GM18873 (cell line): ENCODE data around the gene PDPK1.
"Not testable (repeated sequence)": the region's sequence is repeated elsewhere in the genome, so short reads cannot be mapped to it uniquely, and the experiment has no call there.

ENCODE experiments used
- ATAC-seq: cut with Tn5 transposase; IDR thresholded peaks from one replicate; pipeline ENCODE4 v1.9.1; 2021; ENCODE audit warnings: mild to moderate bottlenecking, moderate library complexity, moderate number of reproducible peaks; ENCODE audit not compliant: unreplicated experiment, low FRiP score

PDPK1 gene

GRCh38 chr16:2604016-2604369 lies 66.2 kb downstream of the PDPK1 start:
- ATAC-seq = not testable (repeated sequence)

DNA sequence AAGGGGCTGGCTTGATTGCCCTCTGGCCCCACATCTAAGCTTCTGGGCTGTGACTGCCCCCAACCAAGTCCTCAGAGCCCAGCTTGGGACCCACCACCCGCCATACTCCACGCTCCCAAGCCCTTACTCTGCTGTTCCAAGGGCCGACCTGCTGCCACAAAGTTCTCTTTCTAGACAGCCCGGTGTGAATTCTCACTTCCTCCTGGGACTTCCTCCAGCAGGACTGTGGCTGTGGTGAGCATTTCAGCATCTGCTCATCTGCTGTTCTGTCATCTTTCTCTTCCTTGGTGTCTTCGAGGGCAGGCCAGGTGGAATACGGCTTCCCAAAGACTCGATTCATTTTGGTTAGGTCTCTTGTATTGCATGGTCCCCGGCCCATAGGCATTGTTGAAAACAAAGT lies 69.0 kb downstream of the PDPK1 start:
- ATAC-seq = not testable (repeated sequence)

DNA sequence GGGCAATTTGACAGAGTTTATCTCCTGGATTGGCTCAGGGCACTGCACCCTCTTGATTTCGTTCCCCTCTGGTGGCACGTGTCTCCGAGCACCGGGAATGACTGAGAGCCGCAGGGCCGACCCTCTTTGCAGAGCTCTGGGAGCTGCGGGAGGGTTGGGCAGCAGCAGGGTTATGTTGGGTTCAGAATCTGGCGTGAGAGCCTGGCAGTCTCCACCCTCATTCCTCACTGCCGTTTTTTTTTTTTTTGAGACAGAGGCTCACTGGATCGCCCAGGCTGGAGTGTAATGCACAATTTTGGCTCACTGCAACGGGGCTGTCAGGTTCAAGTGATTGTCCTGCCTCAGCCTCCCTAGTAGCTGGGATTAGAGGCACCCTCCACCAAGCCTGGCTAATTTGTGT lies 71.5 kb downstream of the PDPK1 start:
- not testable (repeated sequence) for ATAC-seq

- ATAC-seq = no peak
Observed at GRCh38 chr16:2609827-2610470, 72.1 kb downstream of the PDPK1 start.

DNA sequence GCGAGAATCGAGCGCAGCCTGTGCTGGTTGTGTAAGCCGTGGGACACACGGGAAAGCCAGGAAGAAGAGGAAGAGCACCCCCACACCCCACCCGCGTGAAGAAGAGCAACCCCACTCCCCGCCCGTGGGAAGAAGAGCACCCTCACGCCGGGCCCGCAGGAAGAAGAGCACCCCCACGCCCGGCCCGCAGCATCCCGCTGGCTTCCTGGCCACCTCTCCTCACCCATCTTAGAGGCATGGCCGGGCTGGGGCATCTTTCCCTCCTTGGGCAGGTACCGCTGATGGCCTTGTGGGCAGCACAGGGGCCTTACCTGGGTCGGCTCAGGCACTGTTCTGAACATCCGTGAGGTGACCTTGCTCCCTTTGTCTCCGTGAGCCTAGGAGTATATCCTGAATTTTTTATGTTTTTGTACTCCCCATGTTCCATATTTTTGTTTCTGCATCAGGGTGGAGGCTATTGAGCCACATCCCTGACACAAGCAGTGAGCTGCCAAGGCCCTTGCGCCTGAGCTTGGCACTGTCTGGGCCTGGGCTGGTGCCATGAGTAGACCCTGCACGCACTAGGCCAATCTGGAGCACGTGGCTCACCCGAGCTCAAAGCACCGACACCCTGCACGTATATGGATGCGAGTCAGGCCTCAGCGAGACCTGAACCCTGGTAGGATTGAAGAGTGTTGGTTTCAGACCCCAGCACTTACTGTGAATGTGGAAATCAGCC lies 73.1 kb downstream of the PDPK1 start:
- no peak for ATAC-seq

GRCh38 chr16:2611499-2611862 lies 73.7 kb downstream of the PDPK1 start:
- ATAC-seq = no peak

DNA sequence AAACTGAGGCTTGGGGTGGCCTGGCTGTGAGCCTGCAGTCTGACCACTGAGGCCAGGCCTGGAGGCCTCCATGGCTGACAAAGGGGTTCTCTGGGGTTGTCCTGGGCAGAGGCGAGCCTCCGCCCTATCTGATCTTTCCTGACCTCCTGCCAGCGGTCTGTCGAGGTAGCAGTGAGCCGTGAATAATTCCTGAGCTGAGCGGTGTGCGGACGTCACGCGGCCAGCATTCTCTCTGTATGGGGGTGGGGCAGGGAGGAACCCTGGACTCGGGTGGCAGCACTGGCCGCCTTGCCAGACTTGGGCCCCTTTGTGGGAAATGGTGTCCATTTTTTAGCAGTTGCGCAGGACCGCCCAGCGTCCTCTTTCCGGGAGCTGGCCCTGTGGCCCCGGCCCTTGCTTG lies 74.1 kb downstream of the PDPK1 start:
- not testable (repeated sequence) for ATAC-seq

- ATAC-seq = not testable (repeated sequence)
Observed at GRCh38 chr16:2613251-2613650, 75.4 kb downstream of the PDPK1 start.

GRCh38 chr16:2614761-2615191 lies 77.0 kb downstream of the PDPK1 start:
- ATAC-seq = no peak

- ATAC-seq = not testable (repeated sequence)
Observed at GRCh38 chr16:2618964-2619363, 81.1 kb downstream of the PDPK1 start.

DNA sequence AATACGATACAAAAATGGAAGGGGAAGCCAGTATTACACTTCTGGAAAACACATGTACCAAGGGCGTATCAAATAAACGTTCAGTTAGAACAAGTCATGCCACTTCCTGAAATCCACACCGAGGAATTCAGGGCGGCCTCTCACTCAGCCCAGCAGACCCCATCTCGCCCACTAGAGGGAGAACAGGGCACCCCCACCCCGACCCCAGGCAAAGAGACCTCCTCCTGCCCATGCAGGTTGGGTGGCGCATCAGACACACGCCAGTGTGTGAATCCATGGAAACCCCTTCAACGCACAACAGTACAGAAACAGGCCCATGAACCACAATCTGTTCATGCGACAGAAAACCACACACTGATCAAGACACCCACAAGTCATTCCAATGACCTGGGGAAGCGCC lies 81.8 kb downstream of the PDPK1 start:
- ATAC-seq = not testable (repeated sequence)

GRCh38 chr16:2620870-2621269 lies 83.0 kb downstream of the PDPK1 start:
- ATAC-seq = not testable (repeated sequence)

GRCh38 chr16:2621395-2621794 lies 83.6 kb downstream of the PDPK1 start:
- ATAC-seq = not testable (repeated sequence)

DNA sequence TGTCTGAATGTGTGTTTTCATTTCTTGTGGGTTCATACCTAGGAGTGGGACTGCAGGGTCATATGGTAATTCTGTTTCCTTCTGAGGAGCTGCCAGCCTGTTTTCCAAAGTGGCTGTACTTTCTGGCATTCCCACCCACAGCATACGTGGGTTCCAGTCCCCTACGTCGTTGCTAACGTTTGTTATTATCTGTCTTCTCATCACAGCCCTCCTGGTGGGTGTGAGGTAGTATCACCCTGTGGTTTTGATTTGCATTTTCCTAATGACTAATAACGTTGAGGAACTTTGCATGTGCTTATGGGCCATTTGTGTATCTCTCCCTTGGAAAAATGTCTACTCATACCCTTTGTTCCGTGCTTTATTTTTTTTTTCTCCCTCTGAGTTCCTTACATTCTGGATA lies 89.3 kb downstream of the PDPK1 start:
- ATAC-seq = not testable (repeated sequence)

DNA sequence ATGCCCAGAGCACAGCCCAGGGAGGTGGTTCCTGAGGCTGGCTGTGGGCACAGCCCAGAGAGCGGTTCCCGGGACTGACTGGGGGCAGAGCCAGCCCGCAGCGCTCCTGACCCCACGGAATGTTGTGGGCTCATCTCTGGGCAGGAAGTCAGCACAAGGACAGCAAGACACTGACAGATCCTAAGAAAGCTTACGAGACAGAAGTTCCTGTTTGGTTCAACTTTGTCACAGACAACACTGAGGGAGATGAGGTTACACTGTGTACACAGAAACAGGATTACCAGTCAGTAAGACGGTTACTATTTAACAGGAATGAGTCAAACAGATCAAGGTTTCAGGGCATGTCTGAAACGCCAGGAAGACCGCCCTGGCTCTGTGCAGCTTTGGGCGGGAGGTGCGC lies 93.4 kb downstream of the PDPK1 start:
- ATAC-seq = not testable (repeated sequence)

DNA sequence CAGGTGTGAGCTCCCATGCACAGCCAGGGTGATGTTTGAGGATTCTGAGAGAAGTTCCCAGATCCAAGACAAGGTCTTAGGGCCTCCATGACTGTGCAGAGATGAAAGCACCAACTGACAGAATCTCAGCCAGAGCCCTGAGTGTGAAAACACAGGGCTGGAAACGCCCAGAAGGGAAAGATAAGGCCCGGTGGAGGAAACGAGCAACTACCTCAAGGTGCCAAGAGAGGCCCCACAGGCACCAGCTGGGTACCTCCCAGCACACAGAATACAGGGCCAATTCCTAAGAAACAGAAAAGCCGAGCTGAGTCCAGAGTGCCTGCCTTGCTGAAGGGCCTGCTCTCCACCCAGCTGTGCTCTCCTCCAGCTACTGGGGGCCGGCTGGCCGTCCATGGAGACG lies 94.5 kb downstream of the PDPK1 start:
- ATAC-seq = not testable (repeated sequence)

GRCh38 chr16:2639071-2639721 lies 101.4 kb downstream of the PDPK1 start:
- not testable (repeated sequence) for ATAC-seq

- ATAC-seq = not testable (repeated sequence)
Observed at GRCh38 chr16:2639722-2640072, 101.9 kb downstream of the PDPK1 start.

DNA sequence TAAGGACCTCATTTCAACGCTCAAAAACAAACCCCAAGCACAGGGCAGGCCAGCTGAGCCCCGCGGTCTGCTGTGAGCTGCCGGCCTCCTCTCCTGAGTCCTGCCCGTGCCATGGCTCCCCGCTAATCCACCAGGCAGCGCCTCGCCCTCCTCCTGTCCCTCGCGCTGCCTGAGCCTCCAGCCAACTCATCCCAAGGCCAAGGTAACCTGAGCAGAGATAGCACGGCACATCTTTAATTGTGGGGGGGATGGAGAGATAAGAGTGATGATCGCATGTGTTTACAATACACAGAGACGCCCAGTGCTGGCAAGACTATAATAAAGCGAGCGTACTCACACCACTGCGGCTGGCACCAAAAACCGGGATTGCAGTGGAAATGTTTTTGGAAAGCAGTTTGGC lies 104.7 kb downstream of the PDPK1 start:
- ATAC-seq = not testable (repeated sequence)

GRCh38 chr16:2644754-2645453 lies 107.1 kb downstream of the PDPK1 start:
- ATAC-seq = not testable (repeated sequence)

DNA sequence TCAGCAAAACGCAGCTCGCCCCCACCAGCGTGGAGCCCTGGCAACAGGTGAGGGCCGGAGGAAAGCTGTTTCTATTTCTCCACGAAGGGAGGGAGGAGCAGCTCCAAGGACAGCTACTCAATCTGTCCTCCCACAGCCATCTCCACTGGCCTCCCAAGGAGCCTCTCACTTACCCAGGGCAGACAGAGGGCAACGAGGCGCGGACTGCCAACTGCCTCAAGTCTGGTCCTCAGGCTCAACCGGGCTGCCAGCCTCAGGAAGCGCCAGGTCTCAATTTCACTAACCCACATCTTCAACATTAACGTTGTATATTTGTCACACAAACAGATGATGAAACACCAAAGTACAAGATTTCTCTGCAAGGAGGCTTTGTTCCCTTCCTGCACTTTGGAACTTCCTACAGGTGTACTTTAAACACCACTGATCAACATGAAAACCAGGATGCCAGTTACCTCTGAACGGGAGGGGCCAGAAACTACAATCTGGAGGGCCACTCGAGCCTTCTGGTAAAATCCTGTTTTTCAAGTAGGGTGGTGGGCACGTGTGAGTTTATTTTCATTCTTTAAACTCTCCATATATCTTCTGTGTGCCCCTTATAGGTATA lies 113.5 kb downstream of the PDPK1 start:
- not testable (repeated sequence) for ATAC-seq
